ENCODE data around the gene ASPG.

The ASPG gene

GRCh38 chr14:104149617-104150135 lies 64.2 kb downstream of the ASPG start:
- TF ChIP-seq EZH2phosphoT487 (conservative IDR thresholded peaks at IDR 0.05; ENCODE audit: low read length) (no peak), CTCF (IDR thresholded peaks at IDR 0.05; ENCODE audit: insufficient read depth, low read length, poor library complexity, severe bottlenecking) (no peak)
- Histone ChIP-seq H3K79me2 (ENCODE audit: insufficient read depth, low read length) (no peaks in the 10 kb centered on the region), H3K9ac (ENCODE audit: low read length) (no peak overlapping the region), H4K20me1 (ENCODE audit: low read depth, low read length) (no peaks in the 10 kb centered on the region), H2AFZ (ENCODE audit: low read depth, low read length, severe bottlenecking) (no peak overlapping the region), H3F3A (ENCODE audit: insufficient read depth) (no peaks in the 10 kb centered on the region), H3K36me3 (ENCODE audit: low read length) (no peaks in the 10 kb centered on the region), H3K27me3 (ENCODE audit: low read length) (no peaks in the 10 kb centered on the region), H3K4me2 (ENCODE audit: low read depth, low read length, poor library complexity, severe bottlenecking) (no peak overlapping the region), H3K27ac (ENCODE audit: low read depth, low read length) (no peak overlapping the region), H3K9me2 (replicated peaks; ENCODE audit: insufficient read depth, low read length) (no peaks in the 10 kb centered on the region), H3K9me3 (ENCODE audit: insufficient read depth, low read length) (no peaks in the 10 kb centered on the region), H3K4me3 (ENCODE audit: insufficient read depth, low read length, poor library complexity, severe bottlenecking) (no peak overlapping the region)

- no peaks in the 10 kb centered on the region for H3K9me2 ChIP-seq (replicated peaks; ENCODE audit: insufficient read depth, low read length)
- no peak overlapping the region for H3K27ac ChIP-seq (ENCODE audit: low read depth, low read length)
- no peak overlapping the region for H3K9ac ChIP-seq (ENCODE audit: low read length)
- no peak overlapping the region for H3K4me3 ChIP-seq (ENCODE audit: insufficient read depth, low read length, poor library complexity, severe bottlenecking)
- H3K9me3 ChIP-seq (ENCODE audit: insufficient read depth, low read length), result no peaks in the 10 kb centered on the region
- H2AFZ ChIP-seq (ENCODE audit: low read depth, low read length, severe bottlenecking), result no peak overlapping the region
- H3K4me2 ChIP-seq (ENCODE audit: low read depth, low read length, poor library complexity, severe bottlenecking), result no peak overlapping the region
- H3K36me3 ChIP-seq (ENCODE audit: low read length), result no peaks in the 10 kb centered on the region
- no peaks in the 10 kb centered on the region for H3K79me2 ChIP-seq (ENCODE audit: insufficient read depth, low read length)
- H4K20me1 ChIP-seq (ENCODE audit: low read depth, low read length), result no peaks in the 10 kb centered on the region
- no peak for TF ChIP-seq EZH2phosphoT487 (conservative IDR thresholded peaks at IDR 0.05; ENCODE audit: low read length)
- TF ChIP-seq CTCF (IDR thresholded peaks at IDR 0.05; ENCODE audit: insufficient read depth, low read length, poor library complexity, severe bottlenecking), result peak; percentile 16
- no peaks in the 10 kb centered on the region for H3K27me3 ChIP-seq (ENCODE audit: low read length)
- no peaks in the 10 kb centered on the region for H3F3A ChIP-seq (ENCODE audit: insufficient read depth)
Observed at GRCh38 chr14:104150136-104151025, 64.9 kb downstream of the ASPG start.

- no peak overlapping the region for H3K9ac ChIP-seq (ENCODE audit: low read length)
- no peaks in the 10 kb centered on the region for H3K79me2 ChIP-seq (ENCODE audit: insufficient read depth, low read length)
- no peak overlapping the region for H2AFZ ChIP-seq (ENCODE audit: low read depth, low read length, severe bottlenecking)
- no peaks in the 10 kb centered on the region for H3K36me3 ChIP-seq (ENCODE audit: low read length)
- no peak overlapping the region for H3K4me3 ChIP-seq (ENCODE audit: insufficient read depth, low read length, poor library complexity, severe bottlenecking)
- H3K27me3 ChIP-seq (ENCODE audit: low read length), result no peaks in the 10 kb centered on the region
- H3K4me2 ChIP-seq (ENCODE audit: low read depth, low read length, poor library complexity, severe bottlenecking), result no peak overlapping the region
- no peaks in the 10 kb centered on the region for H3K9me3 ChIP-seq (ENCODE audit: insufficient read depth, low read length)
- H4K20me1 ChIP-seq (ENCODE audit: low read depth, low read length), result no peaks in the 10 kb centered on the region
- no peak overlapping the region for H3K27ac ChIP-seq (ENCODE audit: low read depth, low read length)
- no peaks in the 10 kb centered on the region for H3F3A ChIP-seq (ENCODE audit: insufficient read depth)
- no peaks in the 10 kb centered on the region for H3K9me2 ChIP-seq (replicated peaks; ENCODE audit: insufficient read depth, low read length)
- no peak for TF ChIP-seq CTCF (IDR thresholded peaks at IDR 0.05; ENCODE audit: insufficient read depth, low read length, poor library complexity, severe bottlenecking)
Observed at GRCh38 chr14:104151026-104151381, 65.5 kb downstream of the ASPG start.
